Aorta (tissue), 5 donors: Measurements from ENCODE around the gene TMEM233. TPM values are rescaled to one million over a fixed set of nuclear protein-coding genes. Genes with fewer than 3 reads are reported as not detected.
"Not testable (repeated sequence)": the region's sequence is repeated elsewhere in the genome, so short reads cannot be mapped to it uniquely, and the experiment has no call there.

Experiments used
- ATAC-seq: fragments of 200-7000 bp; cut with Tn5 transposase; one replicate; pipeline ENCODE4 v1.9.1; 2022; ENCODE audit warnings: moderate library complexity; ENCODE audit not compliant: low FRiP score
- DNase-seq, 2 donors: peaks; one replicate each; pipeline ENCODE4 v3.0.0-alpha.2; 2020
- H3K27ac ChIP-seq, 2 donors: one replicate each; pipeline ENCODE4 v1.5.1; 2013; ENCODE audit warnings: low read length in 2 of 2, mild to moderate bottlenecking in 2 of 2, moderate library complexity in 2 of 2, control low read depth in 1 of 2, inconsistent platforms in 1 of 2, low read depth in 1 of 2
- H3K27me3 ChIP-seq, 2 donors: one replicate each; pipeline ENCODE4 v1.6.1; 2013; ENCODE audit warnings: control low read depth in 1 of 2, low read length in 1 of 2, mild to moderate bottlenecking in 1 of 2, moderate library complexity in 1 of 2; ENCODE audit not compliant: insufficient read depth in 2 of 2, control insufficient read depth in 1 of 2
- H3K36me3 ChIP-seq, 2 donors: one replicate each; pipeline ENCODE4 v1.6.1; 2013; ENCODE audit warnings: control low read depth in 1 of 2, low read length in 1 of 2, mild to moderate bottlenecking in 1 of 2; ENCODE audit not compliant: insufficient read depth in 2 of 2, control insufficient read depth in 1 of 2
- H3K4me1 ChIP-seq, 2 donors: one replicate each; pipeline ENCODE4 v1.6.1; 2013; ENCODE audit warnings: low read length in 2 of 2, control low read depth in 1 of 2, mild to moderate bottlenecking in 1 of 2, moderate library complexity in 1 of 2; ENCODE audit not compliant: insufficient read depth in 2 of 2, control insufficient read depth in 1 of 2
- H3K4me3 ChIP-seq, 2 donors: one replicate each; pipeline ENCODE4 v1.5.1; 2013; ENCODE audit warnings: low read length in 2 of 2, control low read depth in 1 of 2, mild to moderate bottlenecking in 1 of 2
- H3K9me3 ChIP-seq: one replicate; pipeline ENCODE4 v1.6.1; 2013; ENCODE audit warnings: mild to moderate bottlenecking, low read length; ENCODE audit not compliant: control insufficient read depth
- WGBS, 2 donors: extraction: QIAGEN DNeasy Blood & Tissue Kit; methylation state at CpG; one replicate each; pipeline ENCODE4 v1.1.7; 2013; 5-methylcytosine and 5-hydroxymethylcytosine counted together
- intact Hi-C, 2 donors: fragments of 100-400 bp; cut with DNase I; formaldehyde crosslinking; loops; one replicate each; pipeline versions ENCODE4 v1.14.2 to v1.15.0; 2022
- polyA plus RNA-seq, 2 donors: library from polyadenylated mRNA; stranded (reverse); fragments of 200-250 nt; gene quantifications; one replicate each; pipeline ENCODE4 v1.2.3, GENCODE V29; 2013
- total RNA-seq, 2 donors: library from RNA; stranded (reverse); fragmentation: NEBNext Ultra II Directional; extraction: Animal tissue kit (Norgen Biotek cat#: 25700); gene quantifications; one replicate each; pipeline ENCODE4 v1.2.1, GENCODE V29; 2021
- donor health status: healthy with polysubstance abuse.
- donor health status: Bipolar disorder and iron deficiency.
- donor health status: DM: no; HTN: no; CAD: no.
- donor health status: DM: no; HTN: no; CAD: no.
- donor health status: DM: yes; HTN: yes; CAD: no.

TMEM233 gene
- total and polyA plus RNA-seq, 4 donors: 1.0 to 2.5 TPM; not detected in 2

GRCh38 chr12:119631930-119632678 is 38.5 kb downstream of the TMEM233 start:
- H3K4me3 ChIP-seq: no peak overlapping the region
- peaks cover 0 to 1% of the 10 kb centered on the region in 2 donors for H3K27me3 ChIP-seq
- H3K9me3 ChIP-seq: no peaks in the 10 kb centered on the region
- ATAC-seq (no peak), DNase-seq (no peak)
- H3K36me3 ChIP-seq: no peaks in the 10 kb centered on the region
- no peaks in the 10 kb centered on the region for H3K4me1 ChIP-seq
- 82 to 88% methylated on average over 4 of the region's 4 CpGs for WGBS, 2 donors
- intact Hi-C loops: no loop called here
- H3K27ac ChIP-seq: no peak overlapping the region

- no peaks in the 10 kb centered on the region for H3K9me3 ChIP-seq
- peaks cover 0 to 1% of the 10 kb centered on the region in 2 donors for H3K27me3 ChIP-seq
- no peak overlapping the region for H3K27ac ChIP-seq
- H3K36me3 ChIP-seq: no peaks in the 10 kb centered on the region
- 41 to 60% methylated on average over 6 of the region's 6 CpGs for WGBS, 2 donors
- no peak for ATAC-seq
- intact Hi-C loops: no loop called here
- no peaks in the 10 kb centered on the region for H3K4me1 ChIP-seq
- DNase-seq: no peak
- no peak overlapping the region for H3K4me3 ChIP-seq
Measured at GRCh38 chr12:119634743-119635142, 41.2 kb downstream of the TMEM233 start.

- DNase-seq (no peak), ATAC-seq (no peak)
- 64 to 68% methylated on average over 4 of the region's 4 CpGs for WGBS, 2 donors
- Histone ChIP-seq H3K4me3 (no peak overlapping the region), H3K36me3 (no peaks in the 10 kb centered on the region), H3K9me3 (no peaks in the 10 kb centered on the region), H3K27ac (no peak overlapping the region), H3K27me3 (no peaks in the 10 kb centered on the region), H3K4me1 (no peaks in the 10 kb centered on the region)
- intact Hi-C loops: no loop called here
Measured at GRCh38 chr12:119642986-119643385, 49.4 kb downstream of the TMEM233 start.

- ATAC-seq: no peak
- intact Hi-C loops: no loop called here
- H3K27ac ChIP-seq: no peak overlapping the region
- no peaks in the 10 kb centered on the region for H3K36me3 ChIP-seq
- no peaks in the 10 kb centered on the region for H3K9me3 ChIP-seq
- no peaks in the 10 kb centered on the region for H3K4me1 ChIP-seq
- no peaks in the 10 kb centered on the region for H3K27me3 ChIP-seq
- 83 to 88% methylated on average over 3 of the region's 3 CpGs for WGBS, 2 donors
- no peak for DNase-seq
- no peak overlapping the region for H3K4me3 ChIP-seq
Measured at GRCh38 chr12:119644930-119645329, 51.4 kb downstream of the TMEM233 start.

GRCh38 chr12:119645535-119646059 is 52.0 kb downstream of the TMEM233 start:
- Histone ChIP-seq H3K36me3 (no peaks in the 10 kb centered on the region), H3K4me3 (no peak overlapping the region), H3K4me1 (no peaks in the 10 kb centered on the region), H3K27me3 (no peaks in the 10 kb centered on the region), H3K27ac (no peak overlapping the region), H3K9me3 (no peaks in the 10 kb centered on the region)
- DNase-seq (no peak), ATAC-seq (no peak)
- 82 to 88% methylated on average over 7 of the region's 7 CpGs for WGBS, 2 donors
- intact Hi-C loops: no loop called here

- WGBS, 2 donors: 59 to 67% methylated on average over 4 of the region's 4 CpGs
- intact Hi-C loops: no loop called here
- Histone ChIP-seq H3K36me3 (no peaks in the 10 kb centered on the region), H3K27me3 (no peaks in the 10 kb centered on the region), H3K4me1 (no peaks in the 10 kb centered on the region), H3K4me3 (no peak overlapping the region), H3K27ac (no peak overlapping the region), H3K9me3 (peaks cover 2% of the 10 kb centered on the region)
- DNase-seq (no peak), ATAC-seq (no peak)
Measured at GRCh38 chr12:119649202-119649808, 55.7 kb downstream of the TMEM233 start.

GRCh38 chr12:119652665-119653064 is 59.1 kb downstream of the TMEM233 start:
- Histone ChIP-seq H3K9me3 (peaks cover 3% of the 10 kb centered on the region), H3K27me3 (no peaks in the 10 kb centered on the region), H3K4me3 (no peak overlapping the region), H3K27ac (no peak overlapping the region), H3K4me1 (no peaks in the 10 kb centered on the region), H3K36me3 (no peaks in the 10 kb centered on the region)
- 63 to 76% methylated on average over 3 of the region's 3 CpGs for WGBS, 2 donors
- ATAC-seq: no peak
- intact Hi-C loops: no loop called here
- DNase-seq: no peak

GRCh38 chr12:119657001-119657400 is 63.4 kb downstream of the TMEM233 start:
- intact Hi-C loops, DNase-seq, H3K9me3 ChIP-seq, H3K4me1 ChIP-seq, H3K36me3 ChIP-seq, H3K4me3 ChIP-seq, ATAC-seq, H3K27me3 ChIP-seq, H3K27ac ChIP-seq: not testable (repeated sequence)
- 74 to 79% methylated on average over 2 of the region's 2 CpGs for WGBS, 2 donors

GRCh38 chr12:119658166-119658565 is 64.6 kb downstream of the TMEM233 start:
- ATAC-seq, H3K27me3 ChIP-seq, H3K36me3 ChIP-seq, intact Hi-C loops, DNase-seq, H3K4me3 ChIP-seq, H3K27ac ChIP-seq, H3K4me1 ChIP-seq, H3K9me3 ChIP-seq: not testable (repeated sequence)
- WGBS, 2 donors: 89 to 90% methylated on average over 6 of the region's 6 CpGs
